HG02840 (cell line): ENCODE measurements around the gene WDR7.

Experiments
- ATAC-seq: cut with Tn5 transposase; IDR thresholded peaks from one replicate; pipeline ENCODE4 v1.9.1; 2021; ENCODE audit warnings: mild to moderate bottlenecking, moderate library complexity, moderate number of reproducible peaks; ENCODE audit not compliant: unreplicated experiment, low FRiP score

The WDR7 gene

GRCh38 chr18:57060814-57061213 is 409.7 kb downstream of the WDR7 start:
- ATAC-seq: no peak

- no peak for ATAC-seq
Observed at GRCh38 chr18:57062178-57062577, 411.0 kb downstream of the WDR7 start.

DNA sequence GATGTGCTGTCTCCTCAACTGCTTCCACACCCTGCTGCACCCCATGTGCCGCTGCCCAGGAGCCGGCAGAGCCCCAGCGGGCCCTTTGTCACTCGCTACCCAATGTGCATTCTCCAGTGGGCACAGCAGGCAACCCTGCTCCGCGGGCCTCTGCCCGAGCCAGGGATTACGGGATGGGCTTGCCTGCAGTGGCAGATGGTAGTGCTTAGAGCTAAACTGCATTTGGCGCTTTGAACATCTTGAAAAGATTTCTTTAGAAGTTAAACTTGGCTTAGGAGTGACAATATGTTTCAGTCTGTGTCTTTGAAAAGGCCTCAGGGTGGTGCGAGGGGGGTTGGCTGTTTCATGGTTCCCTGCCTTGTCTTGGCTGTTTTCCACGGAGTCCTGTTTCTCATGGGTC is 411.7 kb downstream of the WDR7 start:
- ATAC-seq: no peak

DNA sequence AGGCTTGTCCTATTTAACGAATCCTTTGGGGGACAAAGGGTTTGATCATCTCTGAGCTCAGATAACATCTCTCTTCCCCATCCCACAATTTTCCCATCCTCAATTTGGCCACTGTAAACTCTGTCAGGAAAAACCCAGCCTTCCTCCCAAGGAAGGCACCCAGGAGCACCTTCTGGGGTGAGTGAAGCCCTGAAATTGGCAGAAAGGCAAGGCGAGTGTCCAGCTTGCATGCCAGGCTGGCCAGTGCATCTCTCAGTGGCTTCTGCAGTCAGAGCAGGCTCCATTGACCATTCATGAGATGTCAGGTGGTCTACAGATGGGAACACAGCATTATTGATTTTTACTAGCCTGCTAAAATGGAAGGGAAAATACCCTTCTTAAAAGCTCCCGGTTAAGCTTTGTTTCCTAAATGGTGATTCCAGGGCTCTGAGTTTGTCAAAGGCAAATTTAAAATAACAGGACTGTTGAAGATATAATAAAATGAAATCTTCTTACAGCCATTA is 412.5 kb downstream of the WDR7 start:
- ATAC-seq: no peak

DNA sequence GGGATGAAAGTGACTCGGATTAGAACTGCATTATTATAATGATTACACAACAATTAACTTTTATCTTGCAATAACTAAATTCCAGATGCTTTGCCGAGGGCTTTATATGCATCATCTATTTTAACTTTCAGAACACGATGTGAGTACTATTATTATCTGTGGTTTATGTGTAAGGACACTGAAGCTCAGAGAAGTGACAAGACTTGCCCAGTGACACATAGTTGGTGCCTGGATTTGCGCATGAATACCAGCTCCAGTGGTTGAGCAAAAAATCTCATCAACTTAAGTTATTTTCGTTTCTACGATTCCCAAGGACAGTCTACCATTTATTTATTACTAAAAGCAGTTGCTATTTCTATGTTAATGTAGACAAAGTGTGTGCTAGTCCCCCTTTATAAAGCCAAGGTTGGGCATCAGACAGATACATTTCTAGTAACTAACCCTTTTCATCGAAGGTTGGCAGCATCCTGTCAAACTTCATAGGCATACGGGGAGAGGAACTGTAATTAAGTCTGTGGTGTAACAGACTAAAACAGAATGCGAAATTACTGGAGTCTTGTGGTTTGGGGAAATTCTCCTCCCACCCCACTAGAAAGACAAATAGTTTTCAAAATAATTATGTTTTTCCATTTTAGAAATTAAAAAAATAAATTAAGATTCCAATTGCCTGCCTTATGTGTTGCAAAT is 422.5 kb downstream of the WDR7 start:
- no peak for ATAC-seq

DNA sequence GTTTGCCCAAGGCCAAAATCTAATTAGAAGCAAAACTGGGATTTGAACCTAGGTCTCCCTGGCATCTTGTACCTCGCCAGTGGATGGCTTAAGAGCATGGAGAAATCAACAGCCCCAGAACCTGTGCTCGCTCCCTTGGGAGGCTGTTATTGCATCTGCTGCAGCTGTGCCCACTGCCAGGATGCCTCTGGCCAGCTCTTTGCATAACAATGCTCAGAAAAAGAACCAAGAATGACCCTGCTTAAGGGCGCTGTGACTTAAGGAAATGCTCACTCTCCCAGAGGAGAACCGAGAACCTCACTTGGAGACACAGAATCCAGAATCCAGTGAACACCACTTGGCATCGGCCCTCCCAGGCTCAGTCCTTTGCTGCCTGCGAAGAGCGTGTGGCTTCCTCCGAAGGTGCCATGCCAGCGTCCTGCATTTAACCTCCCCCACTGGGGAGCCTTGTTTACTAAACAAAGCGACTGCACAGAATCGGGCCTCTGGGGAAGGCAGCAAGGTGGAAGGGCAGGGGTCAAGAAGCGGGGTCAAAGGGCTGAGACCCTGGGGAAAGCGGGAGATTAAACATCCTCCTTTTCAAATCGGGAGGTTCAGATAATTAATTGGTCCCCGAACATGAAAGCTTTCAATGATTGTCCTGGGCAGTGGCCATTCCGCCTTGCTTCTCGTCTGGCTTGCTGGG is 424.7 kb downstream of the WDR7 start:
- ATAC-seq: no peak

DNA sequence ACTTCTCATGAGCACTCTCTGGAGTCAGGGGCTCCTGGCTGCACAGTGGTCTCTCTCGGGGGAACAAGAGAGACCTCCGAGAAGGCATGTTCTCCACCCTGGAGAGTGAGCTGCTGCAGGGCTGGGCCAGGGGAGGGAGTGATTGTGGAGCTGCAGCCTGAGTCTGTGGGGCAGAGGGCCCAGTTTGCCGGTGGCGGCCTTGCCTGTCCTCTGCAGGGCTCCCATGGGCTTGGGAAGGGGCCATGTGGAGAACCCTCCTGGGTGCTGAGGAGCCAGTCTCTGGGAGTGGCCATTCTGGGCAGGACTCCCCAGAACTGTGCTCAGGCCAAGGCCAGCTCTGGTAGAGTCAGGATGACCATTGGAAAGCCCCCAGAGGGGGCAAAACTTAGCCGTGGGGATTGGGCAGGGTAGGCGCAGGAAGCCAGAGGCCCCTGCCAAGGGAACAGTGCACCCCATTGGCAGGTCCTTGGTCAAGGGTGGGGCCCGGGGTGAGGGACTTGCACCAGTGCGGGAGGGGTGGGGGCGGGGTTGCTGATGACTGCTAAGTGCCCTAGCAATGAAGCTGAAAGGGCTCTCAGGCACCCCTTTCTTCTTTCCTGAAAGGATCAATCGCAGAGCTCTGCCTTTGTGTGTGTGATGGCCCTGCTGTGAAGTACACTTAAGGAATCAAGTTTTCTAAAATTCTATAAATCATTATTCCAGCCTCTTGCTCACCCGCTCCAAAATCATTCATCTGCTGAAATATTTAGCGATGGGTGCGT is 426.0 kb downstream of the WDR7 start:
- no peak for ATAC-seq

DNA sequence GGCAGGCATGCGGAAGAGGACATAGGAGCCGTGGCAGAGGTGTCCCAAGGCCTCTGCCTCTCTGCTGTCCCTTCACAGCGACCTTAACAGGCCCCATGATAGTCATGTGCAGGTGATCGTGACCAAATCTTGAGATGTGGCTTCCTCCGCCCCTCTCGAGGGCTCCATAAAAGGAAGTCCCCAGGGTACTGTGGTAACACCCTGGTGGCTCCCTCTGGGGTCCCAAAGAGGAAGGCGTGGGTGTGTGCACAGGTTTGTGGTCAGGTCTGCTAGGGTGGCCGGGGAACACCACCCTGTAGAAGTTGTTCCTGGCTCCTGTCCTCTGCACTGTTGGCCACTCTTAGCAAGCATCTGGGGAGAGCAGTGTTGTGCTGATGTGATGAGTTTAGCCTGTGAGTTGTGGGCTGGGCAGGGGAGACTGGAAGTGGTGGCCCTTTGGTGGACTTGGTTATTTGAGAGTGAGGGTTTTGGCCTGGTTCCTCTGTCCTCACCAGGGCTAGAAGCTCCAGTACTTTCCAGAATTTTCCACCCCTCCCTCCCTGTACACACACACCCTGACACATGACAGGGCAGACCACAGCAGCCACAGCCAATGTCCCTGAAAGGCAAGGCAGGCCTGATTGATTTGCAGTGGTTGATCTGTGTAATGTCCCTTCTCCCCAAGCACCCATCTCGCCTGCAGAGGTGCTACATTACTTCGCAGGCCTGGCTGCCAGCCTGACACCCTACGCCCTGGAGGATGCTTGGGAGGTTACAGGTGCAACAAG is 426.8 kb downstream of the WDR7 start:
- peak; percentile 89 for ATAC-seq

- ATAC-seq: no peak
Observed at GRCh38 chr18:57078614-57079013, 427.5 kb downstream of the WDR7 start.

- no peak for ATAC-seq
Observed at GRCh38 chr18:57080479-57080878, 429.3 kb downstream of the WDR7 start.

- ATAC-seq: no peak
Observed at GRCh38 chr18:57081899-57082298, 430.7 kb downstream of the WDR7 start.

DNA sequence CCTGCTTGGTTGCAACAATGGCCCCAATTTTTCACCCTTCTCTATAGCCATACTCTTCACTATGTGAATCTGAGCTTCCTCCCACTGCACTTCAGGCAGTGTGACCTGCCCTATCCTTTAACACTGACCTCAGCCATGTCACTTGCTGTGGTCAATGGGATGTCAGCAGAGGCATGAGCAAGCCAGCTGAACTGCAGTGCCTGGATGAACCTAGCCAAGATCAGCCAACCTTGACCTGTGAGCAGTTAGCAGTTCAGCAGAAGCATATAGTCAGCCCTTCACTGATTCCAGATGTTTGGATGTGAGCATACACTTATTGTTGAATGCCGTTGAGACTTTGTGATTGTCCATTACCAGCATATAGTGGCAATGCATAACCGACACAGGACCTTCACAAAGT is 432.3 kb downstream of the WDR7 start:
- no peak for ATAC-seq

- ATAC-seq: peak; percentile 56
Observed at GRCh38 chr18:57084331-57085271, 433.4 kb downstream of the WDR7 start.

DNA sequence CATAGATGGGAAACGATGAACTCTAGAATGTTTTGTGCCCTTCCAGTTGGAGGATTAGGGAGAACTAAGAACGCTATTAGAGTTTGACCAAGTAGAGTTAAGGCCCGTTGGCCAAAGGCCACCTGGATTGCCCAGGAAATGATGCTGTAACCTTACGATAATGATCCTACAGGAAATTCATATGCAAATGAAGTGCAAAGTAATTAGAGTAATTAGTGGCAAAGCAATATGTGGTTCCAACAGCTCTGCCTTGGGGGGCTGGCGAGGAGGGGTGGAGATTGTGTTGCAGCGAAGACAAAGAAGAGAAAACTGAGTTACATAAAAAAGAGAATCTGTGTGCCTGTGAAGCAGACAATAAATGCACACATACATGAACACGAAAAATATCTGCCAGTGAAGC is 434.2 kb downstream of the WDR7 start:
- ATAC-seq: no peak

GRCh38 chr18:57086163-57086562 is 435.0 kb downstream of the WDR7 start:
- ATAC-seq: no peak
